ENCODE measurements around the gene DNAL1.

DNAL1 gene

GRCh38 chr14:73745571-73746519 lies 101.1 kb downstream of the DNAL1 start:
- Histone ChIP-seq H3K9me3 (ENCODE audit: control insufficient read depth, insufficient read depth, low read length) (no peaks in the 10 kb centered on the region), H3K9ac (ENCODE audit: low read depth, low read length) (no peak overlapping the region), H3K4me3 (ENCODE audit: low read depth, low read length) (no peak overlapping the region), H3K4me1 (ENCODE audit: control insufficient read depth, insufficient read depth, low read length) (peaks cover 43% of the 10 kb centered on the region), H3K36me3 (ENCODE audit: control insufficient read depth, insufficient read depth, low read length) (no peaks in the 10 kb centered on the region), H3K27me3 (ENCODE audit: control insufficient read depth, insufficient read depth, low read length) (no peaks in the 10 kb centered on the region), H3K27ac (ENCODE audit: low read depth, low read length) (peak overlapping the region; percentile 34)

DNA sequence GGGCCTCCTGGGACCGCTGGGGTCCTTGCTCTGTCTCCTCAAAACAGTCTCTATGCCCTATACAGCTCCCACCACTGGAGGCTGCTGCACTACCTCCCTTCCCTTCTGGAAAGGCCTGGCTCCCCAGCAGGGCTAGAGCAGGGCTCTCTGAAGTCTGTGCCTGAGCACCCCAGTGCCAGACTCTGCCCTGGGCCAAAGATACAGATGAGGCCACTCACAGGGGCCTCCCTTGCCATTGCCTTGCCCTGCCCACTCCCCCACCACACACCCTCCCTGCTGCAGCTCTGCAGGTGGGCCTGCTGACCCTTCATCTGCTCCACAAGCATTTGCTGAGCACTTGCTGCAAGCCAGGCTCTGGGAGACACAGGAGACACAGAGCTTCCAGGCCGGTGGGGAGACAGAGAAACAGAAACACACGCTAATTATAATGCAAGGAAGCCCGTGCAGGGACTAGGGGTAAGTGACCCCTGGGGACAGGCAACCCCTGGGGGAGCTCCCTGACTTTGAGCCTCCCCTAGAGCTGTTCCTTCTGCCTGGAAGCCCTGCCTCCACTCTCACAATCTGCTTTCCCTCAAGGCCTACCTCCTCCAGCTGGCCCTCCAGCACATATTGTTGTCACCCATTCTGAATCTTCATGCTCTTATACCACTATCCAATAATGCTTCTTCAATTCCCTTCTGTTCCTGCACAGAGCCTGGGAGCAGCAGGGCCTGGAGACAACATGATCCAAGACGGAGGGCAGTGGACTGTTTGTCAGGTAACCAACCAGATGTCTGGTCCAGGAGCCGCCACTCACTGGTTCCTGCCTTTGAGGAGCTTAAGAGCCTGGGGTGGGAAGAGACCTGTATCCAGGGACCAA lies 102.0 kb downstream of the DNAL1 start:
- peaks cover 35% of the 10 kb centered on the region for H3K4me1 ChIP-seq (ENCODE audit: control insufficient read depth, insufficient read depth, low read length)
- H3K9ac ChIP-seq (ENCODE audit: low read depth, low read length): no peak overlapping the region
- H3K27ac ChIP-seq (ENCODE audit: low read depth, low read length): peak overlapping the region; percentile 34
- H3K4me3 ChIP-seq (ENCODE audit: low read depth, low read length): no peak overlapping the region
- H3K36me3 ChIP-seq (ENCODE audit: control insufficient read depth, insufficient read depth, low read length): no peaks in the 10 kb centered on the region
- H3K27me3 ChIP-seq (ENCODE audit: control insufficient read depth, insufficient read depth, low read length): no peaks in the 10 kb centered on the region
- no peaks in the 10 kb centered on the region for H3K9me3 ChIP-seq (ENCODE audit: control insufficient read depth, insufficient read depth, low read length)

GRCh38 chr14:73747379-73748211 lies 102.8 kb downstream of the DNAL1 start:
- peak overlapping the region; percentile 34 for H3K27ac ChIP-seq (ENCODE audit: low read depth, low read length)
- no peak overlapping the region for H3K4me3 ChIP-seq (ENCODE audit: low read depth, low read length)
- no peaks in the 10 kb centered on the region for H3K27me3 ChIP-seq (ENCODE audit: control insufficient read depth, insufficient read depth, low read length)
- no peak overlapping the region for H3K9ac ChIP-seq (ENCODE audit: low read depth, low read length)
- no peaks in the 10 kb centered on the region for H3K36me3 ChIP-seq (ENCODE audit: control insufficient read depth, insufficient read depth, low read length)
- H3K4me1 ChIP-seq (ENCODE audit: control insufficient read depth, insufficient read depth, low read length): peaks cover 26% of the 10 kb centered on the region
- no peaks in the 10 kb centered on the region for H3K9me3 ChIP-seq (ENCODE audit: control insufficient read depth, insufficient read depth, low read length)

GRCh38 chr14:73748858-73749357 lies 104.1 kb downstream of the DNAL1 start:
- Histone ChIP-seq H3K27me3 (ENCODE audit: control insufficient read depth, insufficient read depth, low read length) (no peaks in the 10 kb centered on the region), H3K9me3 (ENCODE audit: control insufficient read depth, insufficient read depth, low read length) (no peaks in the 10 kb centered on the region), H3K36me3 (ENCODE audit: control insufficient read depth, insufficient read depth, low read length) (no peaks in the 10 kb centered on the region), H3K27ac (ENCODE audit: low read depth, low read length) (no peak overlapping the region), H3K9ac (ENCODE audit: low read depth, low read length) (no peak overlapping the region), H3K4me3 (ENCODE audit: low read depth, low read length) (no peak overlapping the region), H3K4me1 (ENCODE audit: control insufficient read depth, insufficient read depth, low read length) (peaks cover 29% of the 10 kb centered on the region)

- Histone ChIP-seq H3K9ac (ENCODE audit: low read depth, low read length) (no peak overlapping the region), H3K36me3 (ENCODE audit: control insufficient read depth, insufficient read depth, low read length) (no peaks in the 10 kb centered on the region), H3K4me3 (ENCODE audit: low read depth, low read length) (no peak overlapping the region), H3K27ac (ENCODE audit: low read depth, low read length) (no peak overlapping the region), H3K4me1 (ENCODE audit: control insufficient read depth, insufficient read depth, low read length) (peaks cover 29% of the 10 kb centered on the region), H3K9me3 (ENCODE audit: control insufficient read depth, insufficient read depth, low read length) (no peaks in the 10 kb centered on the region), H3K27me3 (ENCODE audit: control insufficient read depth, insufficient read depth, low read length) (no peaks in the 10 kb centered on the region)
Measured at GRCh38 chr14:73749706-73750530, 105.1 kb downstream of the DNAL1 start.

DNA sequence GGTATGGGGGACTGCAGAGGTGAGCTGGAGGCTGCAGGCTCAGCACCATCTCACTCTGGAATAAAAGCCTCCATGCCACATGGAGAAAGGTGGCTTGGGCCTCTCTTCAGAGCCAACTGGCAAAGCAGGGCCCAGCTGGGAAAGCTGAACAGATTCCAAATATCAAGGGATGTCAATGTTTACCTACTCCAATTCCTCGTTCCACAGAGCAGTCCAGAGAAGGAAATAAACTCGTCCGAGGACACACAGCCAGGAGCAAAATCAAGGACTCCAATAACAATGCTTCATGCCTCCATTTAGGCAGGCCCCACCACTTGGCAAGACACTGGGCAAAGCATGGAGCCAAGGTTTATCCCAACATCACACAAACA lies 105.7 kb downstream of the DNAL1 start:
- Histone ChIP-seq H3K27ac (ENCODE audit: low read depth, low read length) (no peak overlapping the region), H3K4me3 (ENCODE audit: low read depth, low read length) (no peak overlapping the region), H3K9me3 (ENCODE audit: control insufficient read depth, insufficient read depth, low read length) (no peaks in the 10 kb centered on the region), H3K27me3 (ENCODE audit: control insufficient read depth, insufficient read depth, low read length) (no peaks in the 10 kb centered on the region), H3K36me3 (ENCODE audit: control insufficient read depth, insufficient read depth, low read length) (no peaks in the 10 kb centered on the region), H3K9ac (ENCODE audit: low read depth, low read length) (no peak overlapping the region), H3K4me1 (ENCODE audit: control insufficient read depth, insufficient read depth, low read length) (peaks cover 29% of the 10 kb centered on the region)

DNA sequence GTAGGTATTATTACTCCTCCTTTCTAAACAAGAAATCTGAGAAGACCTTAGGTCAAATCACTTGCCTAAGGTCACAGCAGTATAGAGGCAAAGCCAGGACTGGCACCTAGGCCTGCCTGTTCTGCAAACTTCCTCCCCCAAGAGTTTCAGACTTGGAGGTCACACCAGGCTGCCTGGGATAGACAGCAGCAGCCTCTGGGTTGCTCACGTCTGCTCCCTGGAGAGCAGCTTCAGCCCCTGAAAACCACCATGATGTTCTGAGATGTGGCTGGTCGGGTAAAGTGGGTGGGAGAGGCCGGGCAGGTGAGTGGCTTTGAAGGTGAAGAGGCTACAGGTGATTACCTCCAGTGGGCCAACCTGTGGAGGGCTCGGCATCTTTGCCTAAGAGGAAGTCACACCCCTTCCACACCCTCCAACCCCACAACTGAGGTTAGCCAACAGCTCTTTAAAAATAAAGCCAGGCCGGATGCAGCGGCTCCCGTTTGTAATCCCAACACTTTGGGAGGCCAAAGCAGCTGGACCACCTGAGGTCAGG lies 106.4 kb downstream of the DNAL1 start:
- no peaks in the 10 kb centered on the region for H3K36me3 ChIP-seq (ENCODE audit: control insufficient read depth, insufficient read depth, low read length)
- no peak overlapping the region for H3K9ac ChIP-seq (ENCODE audit: low read depth, low read length)
- H3K9me3 ChIP-seq (ENCODE audit: control insufficient read depth, insufficient read depth, low read length): no peaks in the 10 kb centered on the region
- H3K4me3 ChIP-seq (ENCODE audit: low read depth, low read length): no peak overlapping the region
- H3K27ac ChIP-seq (ENCODE audit: low read depth, low read length): no peak overlapping the region
- peaks cover 24% of the 10 kb centered on the region for H3K4me1 ChIP-seq (ENCODE audit: control insufficient read depth, insufficient read depth, low read length)
- H3K27me3 ChIP-seq (ENCODE audit: control insufficient read depth, insufficient read depth, low read length): no peaks in the 10 kb centered on the region

GRCh38 chr14:73752297-73752992 lies 107.7 kb downstream of the DNAL1 start:
- H3K27ac ChIP-seq (ENCODE audit: low read depth, low read length): no peak overlapping the region
- no peaks in the 10 kb centered on the region for H3K27me3 ChIP-seq (ENCODE audit: control insufficient read depth, insufficient read depth, low read length)
- H3K4me3 ChIP-seq (ENCODE audit: low read depth, low read length): no peak overlapping the region
- H3K4me1 ChIP-seq (ENCODE audit: control insufficient read depth, insufficient read depth, low read length): peaks cover 17% of the 10 kb centered on the region; the same call in 1 of the 2 replicates
- H3K36me3 ChIP-seq (ENCODE audit: control insufficient read depth, insufficient read depth, low read length): no peaks in the 10 kb centered on the region
- H3K9ac ChIP-seq (ENCODE audit: low read depth, low read length): no peak overlapping the region
- no peaks in the 10 kb centered on the region for H3K9me3 ChIP-seq (ENCODE audit: control insufficient read depth, insufficient read depth, low read length)
